Stimulated activated CD8-positive, alpha-beta memory T cell treated with anti-CD3 and anti-CD28 coated beads, Interleukin-4, amount 100 ng/mL, for 4 hours (primary cell): ENCODE results near the gene TRAF3.
"Not testable (repeated sequence)": the region's sequence is repeated elsewhere in the genome, so short reads cannot be mapped to it uniquely, and the experiment has no call there.

Source experiments
- DNase-seq, 2 donors: peaks; one replicate each; pipeline ENCODE4 v3.0.0-alpha.2; 2020; ENCODE audit warnings: low read depth in 2 of 2, low spot score in 1 of 2

Gene TRAF3

DNA sequence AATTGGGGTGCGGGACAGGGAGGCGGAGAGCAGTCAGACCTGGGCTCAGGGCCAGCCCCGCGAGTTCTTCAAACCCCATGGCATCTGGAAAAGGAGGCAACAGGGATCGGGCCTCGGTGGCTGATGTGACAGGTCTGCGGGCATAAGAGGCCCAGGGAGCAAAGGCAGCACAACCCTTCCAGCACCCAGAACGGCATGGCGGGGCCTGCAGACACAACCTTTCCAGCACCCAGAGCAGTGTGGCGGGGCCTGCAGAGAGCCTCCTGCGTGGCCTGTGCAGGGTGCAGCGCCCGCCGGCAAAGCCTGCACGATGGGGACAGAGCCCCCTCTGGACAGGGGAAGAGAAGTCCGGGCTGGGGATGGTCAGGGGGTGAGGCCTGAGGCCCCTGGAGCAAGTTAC, 26.2 kb upstream of the TRAF3 start:
- no peak for DNase-seq

DNA sequence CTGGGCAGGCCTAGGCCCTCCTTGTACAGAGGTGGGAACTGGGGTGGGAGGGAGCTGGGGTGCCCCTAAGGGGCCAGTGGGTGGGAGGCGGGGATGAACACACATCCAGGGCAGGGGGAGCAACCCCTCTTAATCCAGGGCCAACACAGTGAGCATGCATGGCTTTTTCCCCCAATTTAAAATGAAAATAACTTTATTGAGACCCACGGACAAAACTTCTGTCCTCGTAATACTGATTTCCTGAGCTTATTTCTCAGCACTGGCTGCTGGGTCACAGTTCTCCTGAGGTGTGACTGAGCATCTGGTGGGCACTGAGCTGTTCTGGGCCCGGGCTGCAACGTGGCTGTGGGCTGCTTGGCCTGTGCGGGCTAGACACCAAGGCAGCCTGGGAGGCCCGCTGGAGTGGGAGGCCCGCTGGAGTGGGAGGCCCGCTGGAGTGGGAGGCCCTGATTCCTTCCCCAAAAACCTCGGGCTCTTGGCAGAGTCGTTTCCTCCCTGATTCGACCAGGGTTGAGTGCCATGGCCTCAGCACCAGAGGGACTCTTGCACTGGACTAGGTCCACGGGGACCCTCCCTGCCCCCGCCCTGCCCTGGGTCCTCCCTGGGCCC, 24.9 kb upstream of the TRAF3 start:
- DNase-seq = no peak

GRCh38 chr14:102754370-102755262, 22.6 kb upstream of the TRAF3 start:
- no peak for DNase-seq

GRCh38 chr14:102757646-102758045, 19.6 kb upstream of the TRAF3 start:
- no peak for DNase-seq

DNA sequence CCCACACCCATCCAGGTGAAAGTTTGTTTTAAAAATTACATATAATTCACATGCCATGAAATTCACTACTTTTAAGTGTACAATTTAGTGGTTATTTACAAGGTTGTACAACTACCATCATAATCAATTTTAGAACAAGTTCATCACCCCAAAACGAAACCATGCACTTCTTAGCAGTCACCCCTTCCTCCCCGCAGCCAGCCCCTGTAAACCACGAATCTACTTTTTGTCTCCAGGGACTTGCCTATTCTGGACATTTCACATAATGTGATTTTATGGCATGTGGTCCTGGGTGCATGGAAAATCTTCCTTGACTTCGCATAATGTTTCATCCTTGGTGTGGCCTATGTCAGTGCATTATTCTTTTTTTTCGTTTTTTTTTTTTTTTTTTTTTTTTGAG, 19.2 kb upstream of the TRAF3 start:
- no peak for DNase-seq

GRCh38 chr14:102759456-102760187, 17.6 kb upstream of the TRAF3 start:
- DNase-seq = no peak

- DNase-seq = no peak
These were observed 16.6 kb upstream of the TRAF3 start for GRCh38 chr14:102760496-102761193.

- no peak for DNase-seq
These were observed 16.0 kb upstream of the TRAF3 start for GRCh38 chr14:102761206-102761605.

GRCh38 chr14:102764220-102764671, 13.0 kb upstream of the TRAF3 start:
- DNase-seq = no peak

- DNase-seq = not testable (repeated sequence)
These were observed 11.5 kb upstream of the TRAF3 start for GRCh38 chr14:102765770-102766169.

DNA sequence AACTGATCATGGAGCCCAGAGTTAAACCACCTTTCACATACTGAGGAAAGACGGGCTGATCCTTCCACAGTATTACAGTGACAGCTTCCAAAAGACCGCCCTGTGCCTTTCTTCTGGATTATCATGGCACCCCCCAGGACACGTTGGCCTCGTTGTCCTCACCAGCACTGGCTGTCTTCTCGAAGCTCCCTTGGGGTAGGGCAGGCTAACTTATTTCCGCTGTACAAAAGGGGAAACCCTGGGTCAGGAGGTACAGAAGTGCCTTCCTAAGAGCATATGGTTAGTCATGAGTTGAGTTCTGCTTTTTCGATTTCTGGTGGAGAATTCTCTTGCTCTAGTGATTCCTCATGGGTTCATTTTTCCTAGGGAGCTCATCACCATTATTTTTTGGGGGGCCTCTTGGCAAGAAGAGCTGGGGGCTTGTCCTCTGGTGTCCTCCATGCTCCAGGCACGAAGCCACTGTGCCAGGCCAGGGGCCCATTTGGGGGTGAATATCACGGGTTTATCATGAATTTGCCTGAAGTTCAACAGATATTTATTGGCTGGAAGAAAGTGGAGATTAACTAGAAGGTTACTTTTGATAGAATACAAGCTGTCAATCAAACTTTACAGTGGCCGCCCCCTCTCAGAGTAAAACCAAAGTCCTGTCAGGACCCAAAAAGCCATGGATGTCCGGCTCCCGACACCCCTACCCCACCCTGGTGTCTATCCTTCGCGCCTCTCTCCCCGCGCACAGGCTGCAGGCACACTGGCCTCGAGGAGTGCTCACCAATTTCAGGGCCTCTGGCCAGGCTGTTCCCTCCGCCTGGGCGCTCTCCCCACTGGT, 8.8 kb upstream of the TRAF3 start:
- no peak for DNase-seq

DNA sequence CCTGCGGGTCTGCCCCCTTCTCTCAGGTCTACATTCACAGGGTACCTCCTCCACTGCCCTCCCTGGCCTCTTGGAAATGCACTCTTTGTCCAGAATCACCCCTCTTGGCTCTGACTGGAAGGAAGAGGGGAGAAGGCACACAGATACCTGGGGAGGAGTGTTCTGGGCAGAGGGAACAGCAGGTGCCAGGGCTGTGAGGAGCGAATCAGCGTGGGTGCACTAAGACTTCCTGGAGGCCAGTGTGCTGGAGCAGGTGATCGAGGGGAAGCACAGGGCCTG, 8.3 kb upstream of the TRAF3 start:
- no peak for DNase-seq

DNA sequence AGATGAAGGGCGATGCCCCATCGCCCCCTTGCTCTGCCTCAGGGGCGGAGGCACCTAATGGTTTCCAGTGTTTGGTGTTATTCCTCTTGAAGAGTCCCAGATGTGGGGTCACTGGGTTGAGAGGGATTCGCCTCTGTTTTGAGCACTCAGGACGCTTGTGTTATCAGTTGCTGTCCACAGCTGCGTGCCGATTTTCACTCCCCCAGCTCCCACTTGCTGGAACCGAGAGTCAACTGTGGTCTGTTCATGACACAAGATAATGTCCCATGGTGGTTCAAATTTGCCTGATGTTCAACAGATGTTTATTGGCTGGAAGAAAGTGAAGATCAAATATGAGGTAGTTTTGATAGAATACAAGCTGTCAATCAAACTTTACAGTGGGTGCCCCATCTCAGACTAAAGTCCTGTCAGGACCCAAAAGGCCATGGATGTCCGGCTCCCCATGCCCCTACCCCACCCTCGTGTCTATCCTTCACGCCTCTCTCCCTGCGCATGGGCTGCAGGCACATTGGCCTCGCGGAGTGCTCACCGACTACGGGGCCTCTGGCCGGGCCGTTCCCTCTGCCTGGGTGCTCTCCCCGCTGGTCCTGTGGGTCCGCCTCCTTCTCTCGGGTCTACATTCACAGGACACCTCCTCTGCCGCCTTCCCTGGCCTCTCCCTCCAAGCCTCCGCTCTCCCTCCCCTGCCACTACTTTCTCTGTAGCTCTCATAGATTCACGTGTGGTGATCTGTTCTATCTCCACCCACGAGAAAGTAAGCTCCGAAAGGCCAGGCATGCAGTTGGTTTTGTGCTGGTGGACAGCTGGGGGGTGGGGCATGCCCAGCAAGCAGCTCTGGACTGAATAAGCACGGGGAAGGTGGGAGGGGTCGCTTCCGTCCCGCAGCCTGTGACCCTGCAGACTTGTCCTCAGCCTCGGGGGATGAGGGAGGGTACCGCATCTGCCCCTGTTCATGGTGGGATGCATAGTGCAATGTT, 6.8 kb upstream of the TRAF3 start:
- no peak for DNase-seq

GRCh38 chr14:102771144-102771543, 6.1 kb upstream of the TRAF3 start:
- no peak for DNase-seq

DNA sequence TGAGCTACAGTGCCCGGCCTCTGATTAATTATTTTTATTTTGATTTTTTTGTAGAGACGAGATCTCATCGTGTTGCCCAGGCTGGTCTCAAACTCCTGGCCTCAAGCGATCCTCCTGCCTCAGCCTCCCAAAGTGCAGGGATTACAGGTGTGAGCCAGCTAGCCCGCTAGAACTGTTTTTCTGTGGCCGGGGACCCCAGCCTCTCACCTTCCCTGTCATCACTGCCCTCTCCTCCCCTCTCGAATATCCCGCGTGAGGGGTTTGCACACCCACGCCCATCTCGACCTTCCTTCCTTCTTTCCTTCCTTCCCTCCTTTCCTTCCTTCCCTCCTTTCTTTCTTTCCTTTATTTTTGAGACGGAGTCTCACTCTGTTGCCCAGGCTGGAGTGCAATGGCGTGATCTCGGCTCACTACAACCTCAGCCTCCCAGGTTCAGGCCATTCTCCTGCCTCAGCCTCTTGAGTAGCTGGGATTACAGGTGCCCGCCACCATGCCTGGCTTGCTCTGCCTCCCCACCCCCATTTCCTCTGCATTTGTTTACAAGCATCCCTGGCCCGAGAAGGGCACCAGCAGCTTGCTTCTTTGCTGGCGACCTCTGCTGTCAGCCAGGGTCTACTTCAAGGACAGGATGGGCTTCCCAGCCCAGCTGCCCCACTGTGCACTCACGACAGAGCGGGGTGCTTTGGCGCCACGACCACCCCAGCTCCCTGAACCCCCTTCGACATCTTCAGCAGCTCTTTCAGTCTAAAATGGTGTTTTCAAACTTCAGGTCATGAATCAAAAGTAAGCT, 4.3 kb upstream of the TRAF3 start:
- no peak for DNase-seq

DNA sequence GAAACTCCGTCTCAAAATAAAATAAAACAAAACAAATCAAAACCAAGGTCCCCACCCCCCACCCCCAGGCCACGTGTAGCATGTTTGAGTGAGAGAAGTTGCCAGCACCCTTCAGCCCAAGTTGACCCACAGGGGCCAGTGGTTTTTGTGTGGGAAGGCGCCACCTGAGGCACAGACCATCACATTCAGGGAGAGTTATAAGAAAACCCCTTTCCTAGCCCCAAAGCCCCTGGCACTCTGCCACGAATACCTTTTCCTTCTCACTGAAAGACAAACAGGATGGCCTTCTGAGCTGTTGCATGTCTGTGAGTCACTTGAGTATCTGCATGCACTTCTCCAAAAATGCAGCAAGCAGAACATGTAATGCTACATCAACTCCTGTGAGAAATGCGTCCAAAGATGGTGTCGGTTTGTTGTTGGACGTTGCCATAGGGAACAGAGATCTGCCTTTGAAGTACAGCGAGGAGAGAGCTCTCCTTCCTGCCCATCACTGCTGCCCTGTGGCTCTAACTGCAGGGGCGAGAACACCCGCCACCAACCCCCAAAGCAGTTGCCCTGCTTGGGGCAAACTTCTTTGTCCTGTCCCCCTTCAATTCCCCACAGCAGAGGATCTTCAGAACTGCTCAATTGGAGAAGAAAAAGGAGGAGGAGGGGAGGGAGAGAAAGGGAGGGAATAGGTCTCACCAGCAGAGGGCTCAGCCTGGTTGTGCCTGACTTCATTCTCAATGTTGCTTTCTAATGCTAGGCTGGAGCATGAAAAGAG, 2.7 kb upstream of the TRAF3 start:
- DNase-seq = peak in 1 of 2 donors; percentile 24

GRCh38 chr14:102775855-102776760, 1.1 kb upstream of the TRAF3 start:
- no peak for DNase-seq
